ENCODE measurements around the gene GABRA5.

Gene GABRA5

DNA sequence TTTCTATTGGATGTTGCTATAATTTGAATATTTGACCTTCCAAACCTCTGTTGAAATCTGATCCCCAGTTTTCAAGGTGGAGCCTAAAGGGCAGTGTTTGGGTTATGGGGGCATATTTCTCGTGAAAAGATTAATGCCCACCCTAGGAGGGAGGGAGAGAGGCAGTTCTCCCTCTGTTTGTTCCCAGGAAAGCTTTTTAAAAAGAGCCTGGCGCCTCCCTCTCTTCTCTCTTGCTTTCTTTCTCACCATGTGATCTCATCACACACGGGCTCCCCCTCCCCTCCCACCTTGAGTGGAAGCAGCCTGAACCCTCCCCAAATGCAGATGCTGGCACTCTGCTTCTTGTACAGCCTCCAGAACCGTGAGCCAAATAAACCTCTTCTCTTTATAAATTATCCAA, 12.4 kb upstream of the GABRA5 start:
- Histone ChIP-seq H3K4me3 (ENCODE audit: low read depth in 1 of 2, low read length in 2 of 2) (no peak overlapping the region), H3K9me3 (ENCODE audit: low read length) (no peaks in the 10 kb centered on the region), H3K4me1 (ENCODE audit: insufficient read depth, low read length) (no peaks in the 10 kb centered on the region), H3K36me3 (ENCODE audit: insufficient read depth, low read length) (no peaks in the 10 kb centered on the region), H3K27me3 (ENCODE audit: control insufficient read depth in 1 of 2, insufficient read depth in 2 of 2, low read length in 2 of 2) (no peaks in the 10 kb centered on the region), H3K27ac (ENCODE audit: low read depth, low read length) (no peak overlapping the region), H3K9ac (ENCODE audit: low read length) (no peak overlapping the region)

DNA sequence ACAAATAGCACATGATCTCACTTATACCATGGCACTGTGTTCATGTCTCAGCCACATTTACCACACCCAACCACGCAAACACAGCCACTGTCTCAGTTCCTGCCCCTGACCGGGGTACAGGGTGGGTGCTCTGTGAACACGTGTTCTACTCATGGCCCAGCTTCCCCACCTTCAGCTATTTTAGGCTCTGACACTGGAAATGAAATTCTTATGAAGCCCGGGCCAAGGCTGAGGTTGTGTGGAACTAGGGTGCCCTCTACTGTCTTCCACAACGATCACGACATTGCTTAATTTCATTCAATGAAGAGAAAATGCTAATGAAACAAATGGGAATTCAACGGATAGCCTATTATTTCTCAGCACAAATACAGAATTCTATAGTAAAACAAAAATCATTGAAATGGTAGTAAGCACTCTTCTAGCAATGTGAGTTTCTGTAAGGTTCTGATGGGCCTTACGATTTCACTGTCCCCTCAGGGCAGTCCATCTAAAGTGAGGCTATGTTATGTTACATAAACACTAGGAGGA, 2.1 kb upstream of the GABRA5 start:
- Histone ChIP-seq H3K4me1 (ENCODE audit: insufficient read depth, low read length) (no peaks in the 10 kb centered on the region), H3K4me3 (ENCODE audit: low read depth in 1 of 2, low read length in 2 of 2) (no peak overlapping the region), H3K9me3 (ENCODE audit: low read length) (no peaks in the 10 kb centered on the region), H3K9ac (ENCODE audit: low read length) (no peak overlapping the region), H3K27me3 (ENCODE audit: control insufficient read depth in 1 of 2, insufficient read depth in 2 of 2, low read length in 2 of 2) (peaks cover 11 to 28% of the 10 kb centered on the region in 2 donors), H3K36me3 (ENCODE audit: insufficient read depth, low read length) (no peaks in the 10 kb centered on the region), H3K27ac (ENCODE audit: low read depth, low read length) (no peak overlapping the region)

GRCh38 chr15:26867200-26868007, 542 bp downstream of the GABRA5 start:
- Histone ChIP-seq H3K27ac (ENCODE audit: low read depth, low read length) (no peak overlapping the region), H3K9me3 (ENCODE audit: low read length) (no peaks in the 10 kb centered on the region), H3K4me1 (ENCODE audit: insufficient read depth, low read length) (no peaks in the 10 kb centered on the region), H3K9ac (ENCODE audit: low read length) (no peak overlapping the region), H3K36me3 (ENCODE audit: insufficient read depth, low read length) (no peaks in the 10 kb centered on the region), H3K27me3 (ENCODE audit: control insufficient read depth in 1 of 2, insufficient read depth in 2 of 2, low read length in 2 of 2) (peaks cover 11 to 28% of the 10 kb centered on the region in 2 donors), H3K4me3 (ENCODE audit: low read depth in 1 of 2, low read length in 2 of 2) (no peak overlapping the region)

DNA sequence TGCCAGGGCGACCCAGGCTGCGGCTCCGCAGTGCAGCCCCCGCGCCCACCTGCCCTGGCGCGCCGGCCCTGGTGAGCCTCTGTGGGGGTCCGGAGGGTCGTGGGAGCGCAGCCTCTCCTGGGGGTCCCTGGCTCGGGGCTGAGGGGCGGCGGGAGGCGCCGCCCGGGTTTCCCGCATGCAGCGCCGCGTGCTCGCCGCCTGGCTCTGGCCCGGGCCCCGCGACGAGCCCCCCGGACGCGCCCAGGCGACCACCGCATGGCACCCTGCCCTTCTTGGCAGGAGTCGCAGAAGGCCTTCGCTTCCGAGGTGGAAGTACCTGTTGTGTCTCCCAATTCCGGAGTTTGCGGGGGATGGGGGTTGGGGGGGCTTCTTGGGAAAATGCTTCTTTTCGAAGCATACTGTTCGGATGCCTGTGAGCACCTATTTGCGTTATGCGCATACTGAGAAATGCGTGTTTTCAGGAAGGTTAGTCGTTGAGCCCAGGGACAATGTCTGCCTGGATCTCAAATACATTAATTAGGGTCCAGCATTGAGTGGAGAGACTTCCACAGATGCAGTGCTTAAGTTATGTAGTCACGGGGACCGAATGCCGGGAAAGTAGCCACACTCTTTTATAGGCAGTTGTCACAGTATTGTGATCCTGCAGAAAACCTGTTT, 1.3 kb downstream of the GABRA5 start:
- Histone ChIP-seq H3K4me3 (ENCODE audit: low read depth in 1 of 2, low read length in 2 of 2) (no peak overlapping the region), H3K4me1 (ENCODE audit: insufficient read depth, low read length) (no peaks in the 10 kb centered on the region)

DNA sequence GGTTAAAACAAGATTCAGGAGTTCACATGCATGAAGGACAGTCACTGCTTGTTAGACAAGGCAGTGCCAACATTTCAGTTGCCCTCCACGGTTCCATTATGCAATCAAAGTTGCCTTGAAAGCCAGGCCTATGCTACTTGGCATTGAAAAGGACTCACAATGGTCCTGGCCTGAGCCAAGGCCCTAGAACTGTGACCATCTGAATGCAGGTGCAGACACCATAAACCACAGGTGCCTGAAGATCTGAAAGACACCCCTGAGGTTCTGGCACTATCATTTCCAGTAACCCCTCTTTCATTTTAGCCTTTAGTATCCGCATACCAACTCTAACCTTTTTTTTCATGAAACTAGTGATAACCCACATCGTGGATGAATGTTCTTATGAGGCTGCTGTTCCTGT, 2.8 kb downstream of the GABRA5 start:
- Histone ChIP-seq H3K9me3 (ENCODE audit: low read length) (no peaks in the 10 kb centered on the region), H3K27ac (ENCODE audit: low read depth, low read length) (no peak overlapping the region), H3K27me3 (ENCODE audit: control insufficient read depth in 1 of 2, insufficient read depth in 2 of 2, low read length in 2 of 2) (peaks cover 11 to 28% of the 10 kb centered on the region in 2 donors), H3K36me3 (ENCODE audit: insufficient read depth, low read length) (no peaks in the 10 kb centered on the region), H3K9ac (ENCODE audit: low read length) (no peak overlapping the region), H3K4me1 (ENCODE audit: insufficient read depth, low read length) (no peaks in the 10 kb centered on the region), H3K4me3 (ENCODE audit: low read depth in 1 of 2, low read length in 2 of 2) (no peak overlapping the region)

More for the DNA sequence above, 1.3 kb downstream of the GABRA5 start:
- H3K27me3 ChIP-seq (ENCODE audit: control insufficient read depth in 1 of 2, insufficient read depth in 2 of 2, low read length in 2 of 2), result peaks cover 11 to 28% of the 10 kb centered on the region in 2 donors
- H3K9me3 ChIP-seq (ENCODE audit: low read length), result no peaks in the 10 kb centered on the region
- H3K27ac ChIP-seq (ENCODE audit: low read depth, low read length), result no peak overlapping the region
- H3K36me3 ChIP-seq (ENCODE audit: insufficient read depth, low read length), result no peaks in the 10 kb centered on the region
- no peak overlapping the region for H3K9ac ChIP-seq (ENCODE audit: low read length)

- H3K36me3 ChIP-seq (ENCODE audit: insufficient read depth, low read length), result no peaks in the 10 kb centered on the region
- no peaks in the 10 kb centered on the region for H3K4me1 ChIP-seq (ENCODE audit: insufficient read depth, low read length)
- no peak overlapping the region for H3K4me3 ChIP-seq (ENCODE audit: low read depth in 1 of 2, low read length in 2 of 2)
- H3K27ac ChIP-seq (ENCODE audit: low read depth, low read length), result no peak overlapping the region
- no peaks in the 10 kb centered on the region for H3K9me3 ChIP-seq (ENCODE audit: low read length)
- peaks cover 11 to 28% of the 10 kb centered on the region in 2 donors for H3K27me3 ChIP-seq (ENCODE audit: control insufficient read depth in 1 of 2, insufficient read depth in 2 of 2, low read length in 2 of 2)
- H3K9ac ChIP-seq (ENCODE audit: low read length), result no peak overlapping the region
Observed at GRCh38 chr15:26870346-26870745, 3.5 kb downstream of the GABRA5 start.

DNA sequence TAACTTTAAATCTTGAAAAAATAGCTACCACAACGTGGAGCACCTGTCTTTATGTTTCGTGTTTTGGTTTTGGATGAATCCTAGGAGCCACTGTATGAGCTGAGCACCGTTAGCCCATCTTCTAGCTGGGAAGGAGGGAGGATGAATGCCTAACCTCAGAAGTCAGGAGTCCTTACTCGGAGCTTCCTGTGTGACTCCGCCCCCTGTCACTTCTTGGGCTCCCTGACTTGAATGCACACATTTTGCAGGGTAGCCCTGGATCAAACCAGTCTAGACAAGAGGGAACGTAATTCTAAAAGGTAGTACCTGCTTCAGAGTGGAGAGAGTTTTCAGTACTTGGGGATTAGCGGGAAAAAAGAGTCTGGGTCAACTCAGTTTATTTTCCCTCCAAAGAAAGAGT, 5.3 kb downstream of the GABRA5 start:
- H3K36me3 ChIP-seq (ENCODE audit: insufficient read depth, low read length), result no peaks in the 10 kb centered on the region
- H3K27ac ChIP-seq (ENCODE audit: low read depth, low read length), result no peak overlapping the region
- H3K9me3 ChIP-seq (ENCODE audit: low read length), result no peaks in the 10 kb centered on the region
- H3K9ac ChIP-seq (ENCODE audit: low read length), result no peak overlapping the region
- H3K4me3 ChIP-seq (ENCODE audit: low read depth in 1 of 2, low read length in 2 of 2), result no peak overlapping the region
- H3K27me3 ChIP-seq (ENCODE audit: control insufficient read depth in 1 of 2, insufficient read depth in 2 of 2, low read length in 2 of 2), result peaks cover 6 to 18% of the 10 kb centered on the region in 2 donors
- H3K4me1 ChIP-seq (ENCODE audit: insufficient read depth, low read length), result no peaks in the 10 kb centered on the region

GRCh38 chr15:26873846-26874245, 7.0 kb downstream of the GABRA5 start:
- no peak overlapping the region for H3K27ac ChIP-seq (ENCODE audit: low read depth, low read length)
- H3K4me3 ChIP-seq (ENCODE audit: low read depth in 1 of 2, low read length in 2 of 2), result no peak overlapping the region
- peaks cover 2 to 4% of the 10 kb centered on the region in 2 donors for H3K27me3 ChIP-seq (ENCODE audit: control insufficient read depth in 1 of 2, insufficient read depth in 2 of 2, low read length in 2 of 2)
- no peak overlapping the region for H3K9ac ChIP-seq (ENCODE audit: low read length)
- no peaks in the 10 kb centered on the region for H3K4me1 ChIP-seq (ENCODE audit: insufficient read depth, low read length)
- no peaks in the 10 kb centered on the region for H3K9me3 ChIP-seq (ENCODE audit: low read length)
- H3K36me3 ChIP-seq (ENCODE audit: insufficient read depth, low read length), result no peaks in the 10 kb centered on the region

GRCh38 chr15:26874774-26875475, 8.1 kb downstream of the GABRA5 start:
- Histone ChIP-seq H3K4me1 (ENCODE audit: insufficient read depth, low read length) (no peaks in the 10 kb centered on the region), H3K9ac (ENCODE audit: low read length) (no peak overlapping the region), H3K9me3 (ENCODE audit: low read length) (no peaks in the 10 kb centered on the region), H3K27ac (ENCODE audit: low read depth, low read length) (no peak overlapping the region), H3K36me3 (ENCODE audit: insufficient read depth, low read length) (no peaks in the 10 kb centered on the region), H3K4me3 (ENCODE audit: low read depth in 1 of 2, low read length in 2 of 2) (no peak overlapping the region), H3K27me3 (ENCODE audit: control insufficient read depth in 1 of 2, insufficient read depth in 2 of 2, low read length in 2 of 2) (no peaks in the 10 kb centered on the region)

GRCh38 chr15:26875476-26875850, 8.6 kb downstream of the GABRA5 start:
- no peaks in the 10 kb centered on the region for H3K9me3 ChIP-seq (ENCODE audit: low read length)
- H3K4me3 ChIP-seq (ENCODE audit: low read depth in 1 of 2, low read length in 2 of 2), result no peak overlapping the region
- no peaks in the 10 kb centered on the region for H3K27me3 ChIP-seq (ENCODE audit: control insufficient read depth in 1 of 2, insufficient read depth in 2 of 2, low read length in 2 of 2)
- H3K27ac ChIP-seq (ENCODE audit: low read depth, low read length), result no peak overlapping the region
- no peaks in the 10 kb centered on the region for H3K4me1 ChIP-seq (ENCODE audit: insufficient read depth, low read length)
- no peaks in the 10 kb centered on the region for H3K36me3 ChIP-seq (ENCODE audit: insufficient read depth, low read length)
- H3K9ac ChIP-seq (ENCODE audit: low read length), result no peak overlapping the region

DNA sequence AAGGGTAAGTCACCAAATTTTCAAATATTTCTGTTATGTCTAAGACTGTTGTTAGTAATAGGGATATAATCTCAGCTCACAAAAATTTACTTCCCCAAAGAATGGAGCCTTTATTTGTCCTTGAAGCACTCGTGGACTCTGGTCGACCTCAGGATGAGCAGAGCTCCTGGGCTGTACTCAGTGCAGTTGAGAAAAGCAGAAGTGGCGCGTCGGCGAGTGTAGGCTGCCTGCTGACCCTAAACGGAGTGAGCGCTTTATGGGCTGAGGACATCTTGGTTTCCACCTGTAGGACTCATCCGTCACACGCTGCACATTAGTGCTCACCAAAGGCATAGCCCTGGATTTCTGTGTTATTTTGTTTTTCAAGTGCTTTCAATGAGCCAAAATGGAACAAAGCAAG, 11.0 kb downstream of the GABRA5 start:
- no peaks in the 10 kb centered on the region for H3K36me3 ChIP-seq (ENCODE audit: insufficient read depth, low read length)
- H3K9ac ChIP-seq (ENCODE audit: low read length), result no peak overlapping the region
- H3K27ac ChIP-seq (ENCODE audit: low read depth, low read length), result no peak overlapping the region
- H3K27me3 ChIP-seq (ENCODE audit: control insufficient read depth in 1 of 2, insufficient read depth in 2 of 2, low read length in 2 of 2), result no peaks in the 10 kb centered on the region
- H3K9me3 ChIP-seq (ENCODE audit: low read length), result no peaks in the 10 kb centered on the region
- H3K4me3 ChIP-seq (ENCODE audit: low read depth in 1 of 2, low read length in 2 of 2), result no peak overlapping the region
- H3K4me1 ChIP-seq (ENCODE audit: insufficient read depth, low read length), result no peaks in the 10 kb centered on the region

Data from muscle layer of colon (tissue), 2 donors.